T-helper 22 cell (primary cell): ENCODE data around the gene MACROH2A1.

Source experiments
- DNase-seq: peaks from one replicate; pipeline ENCODE4 v3.0.0-alpha.2; 2020; ENCODE audit warnings: low read depth

The MACROH2A1 gene

GRCh38 chr5:135313946-135314345, 85.1 kb downstream of the MACROH2A1 start:
- no peak for DNase-seq

- DNase-seq = no peak
These were observed 85.6 kb downstream of the MACROH2A1 start for GRCh38 chr5:135313405-135313804.

- no peak for DNase-seq
These were observed 86.6 kb downstream of the MACROH2A1 start for GRCh38 chr5:135312255-135312935.

- DNase-seq = no peak
These were observed 88.6 kb downstream of the MACROH2A1 start for GRCh38 chr5:135310328-135310989.

- no peak for DNase-seq
These were observed 89.4 kb downstream of the MACROH2A1 start for GRCh38 chr5:135309391-135310327.

- no peak for DNase-seq
These were observed 90.3 kb downstream of the MACROH2A1 start for GRCh38 chr5:135308752-135309151.

GRCh38 chr5:135308245-135308644, 90.8 kb downstream of the MACROH2A1 start:
- no peak for DNase-seq

GRCh38 chr5:135307143-135307903, 91.7 kb downstream of the MACROH2A1 start:
- no peak for DNase-seq

- no peak for DNase-seq
These were observed 92.5 kb downstream of the MACROH2A1 start for GRCh38 chr5:135306557-135306956.

GRCh38 chr5:135304352-135305221, 94.4 kb downstream of the MACROH2A1 start:
- DNase-seq = no peak

GRCh38 chr5:135303582-135304173, 95.4 kb downstream of the MACROH2A1 start:
- DNase-seq = no peak

GRCh38 chr5:135296900-135297816, 101.9 kb downstream of the MACROH2A1 start:
- no peak for DNase-seq

GRCh38 chr5:135295852-135296251, 103.2 kb downstream of the MACROH2A1 start:
- DNase-seq = no peak

GRCh38 chr5:135294793-135295192, 104.2 kb downstream of the MACROH2A1 start:
- DNase-seq = no peak

- no peak for DNase-seq
These were observed 109.4 kb downstream of the MACROH2A1 start for GRCh38 chr5:135289651-135290050.

GRCh38 chr5:135287551-135287950, 111.5 kb downstream of the MACROH2A1 start:
- DNase-seq = no peak
